Kidney (tissue), 14 donors: ENCODE data around the gene TBCD. TPM values are rescaled to one million over a fixed set of nuclear protein-coding genes. Genes with fewer than 3 reads are reported as not detected.

Experiments used
- DNase-seq, 5 donors: peaks; one replicate each; pipeline ENCODE4 v3.0.0-alpha.2; 2013 to 2020
- FAIRE-seq: peaks from 2 replicates; lab custom pipeline; 2012; peaks lifted over from hg19 to GRCh38; lab: Jason Lieb, UNC
- H3K27ac ChIP-seq, 2 donors: one replicate each; pipeline ENCODE4 v1.7.0; 2013; ENCODE audit warnings: low read depth in 2 of 2, low read length in 2 of 2, inconsistent platforms in 1 of 2
- H3K27me3 ChIP-seq: one replicate; pipeline ENCODE4 v1.7.1; 2013; ENCODE audit warnings: low read length, inconsistent platforms; ENCODE audit not compliant: control insufficient read depth, insufficient read depth
- H3K36me3 ChIP-seq, 3 donors: one replicate each; pipeline versions ENCODE4 v1.7.0 to v1.7.1; 2013; ENCODE audit warnings: low read length in 3 of 3, control low read depth in 1 of 3, inconsistent platforms in 1 of 3; ENCODE audit not compliant: insufficient read depth in 3 of 3, control insufficient read depth in 2 of 3
- H3K4me1 ChIP-seq, 3 donors: one replicate each; pipeline versions ENCODE4 v1.7.0 to v1.7.1; 2013; ENCODE audit warnings: low read length in 3 of 3, inconsistent platforms in 1 of 3, low read depth in 1 of 3; ENCODE audit not compliant: control insufficient read depth in 2 of 3, insufficient read depth in 2 of 3
- H3K4me3 ChIP-seq, 3 donors: one replicate each; pipeline versions ENCODE4 v1.7.0 to v1.8.1; 2013; ENCODE audit warnings: low read length in 3 of 3, control low read depth in 1 of 3, inconsistent platforms in 1 of 3
- H3K9ac ChIP-seq, 3 donors: one replicate each; pipeline versions ENCODE4 v1.7.0 to v1.7.1; 2013; ENCODE audit warnings: low read length in 3 of 3, control low read depth in 1 of 3, inconsistent platforms in 1 of 3
- H3K9me3 ChIP-seq, 3 donors: one replicate each; pipeline versions ENCODE4 v1.7.0 to v1.7.1; 2013; ENCODE audit warnings: low read length in 3 of 3, control low read depth in 1 of 3, inconsistent platforms in 1 of 3; ENCODE audit not compliant: control insufficient read depth in 2 of 3, insufficient read depth in 1 of 3
- CTCF ChIP-seq: IDR thresholded peaks from 3 replicates; pipeline ENCODE4 v1.5.1; 2012; ENCODE audit warnings: mild to moderate bottlenecking, moderate library complexity, borderline replicate concordance; ENCODE audit not compliant: insufficient read depth; ENCODE audit errors: extremely low read depth
- intact Hi-C: fragments of 100-400 bp; cut with DNase I; formaldehyde crosslinking; loops from one replicate; pipeline ENCODE4 v1.11.1; 2022
- polyA plus RNA-seq: library from polyadenylated mRNA; stranded (reverse); fragments of 350-450 nt; fragmentation: Illumina TruSeq; extraction: RNeasy Lipid Tissue Mini Kit (QIAGEN cat#74804); gene quantifications from one replicate; pipeline ENCODE4 v1.2.3, GENCODE V29; 2014; ENCODE audit warnings: low read depth, low replicate concordance; ENCODE audit not compliant: insufficient read depth
- total RNA-seq: library from RNA; stranded (reverse); fragmentation: NEBNext Ultra II Directional; extraction: Animal tissue kit (Norgen Biotek cat#: 25700); gene quantifications from one replicate; pipeline ENCODE4 v1.2.1, GENCODE V29; 2021
- donor health status: control.
- donor health status: control.
- donor health status: control.
- donor health status: control.
- donor health status: control.
- donor health status: DM: yes; HTN: yes; CAD: no.
- donor health status: Normal renal cell carcinoma (clear cell type).

The TBCD gene
- total and polyA plus RNA-seq, 2 donors from 2014 or later: 72.8 to 78.7 TPM

- DNase-seq: no peak
- Histone ChIP-seq H3K36me3 (peaks cover 2 to 12% (median 10%) of the 10 kb centered on the region in 3 donors), H3K4me3 (no peak overlapping the region), H3K27me3 (no peaks in the 10 kb centered on the region), H3K4me1 (no peaks in the 10 kb centered on the region), H3K9me3 (no peaks in the 10 kb centered on the region), H3K9ac (no peak overlapping the region), H3K27ac (no peak overlapping the region)
- FAIRE-seq: no peak
- TF ChIP-seq CTCF: no peak
- intact Hi-C loops: no loop called here
These were observed 77.1 kb downstream of the TBCD start for GRCh38 chr17:82828875-82829487.

GRCh38 chr17:82830249-82830661 lies 78.4 kb downstream of the TBCD start:
- no peak overlapping the region for H3K9ac ChIP-seq
- H3K4me3 ChIP-seq: no peak overlapping the region
- no peak for TF ChIP-seq CTCF
- H3K4me1 ChIP-seq: no peaks in the 10 kb centered on the region
- intact Hi-C loops: no loop called here
- no peaks in the 10 kb centered on the region for H3K27me3 ChIP-seq
- FAIRE-seq: no peak
- H3K27ac ChIP-seq: no peak overlapping the region
- no peaks in the 10 kb centered on the region for H3K9me3 ChIP-seq
- H3K36me3 ChIP-seq: peaks cover 2 to 12% (median 10%) of the 10 kb centered on the region in 3 donors
- peak in 1 of 5 donors; percentile 86 for DNase-seq

- TF ChIP-seq CTCF: no peak
- peaks cover 0 to under 1% (median 0%) of the 10 kb centered on the region in 3 donors for H3K4me1 ChIP-seq
- no peak overlapping the region for H3K9ac ChIP-seq
- FAIRE-seq (no peak), DNase-seq (peak in 2 of 5 donors; percentile 42 to 62)
- peaks cover 2 to 12% (median 10%) of the 10 kb centered on the region in 3 donors for H3K36me3 ChIP-seq
- intact Hi-C loops: no loop called here
- H3K27ac ChIP-seq: no peak overlapping the region
- no peak overlapping the region for H3K4me3 ChIP-seq
- no peaks in the 10 kb centered on the region for H3K9me3 ChIP-seq
- H3K27me3 ChIP-seq: no peaks in the 10 kb centered on the region
These were observed 79.4 kb downstream of the TBCD start for GRCh38 chr17:82831041-82831817.
